ENCODE results near the gene LRRC52. TPM values are rescaled to one million over a fixed set of nuclear protein-coding genes. Genes with fewer than 3 reads are reported as not detected.

The LRRC52 gene
- total and polyA plus RNA-seq, 2 of the 13 experiments (the other 11 are each of a cell fraction or from before 2014, with no cell fraction given) = not detected

DNA sequence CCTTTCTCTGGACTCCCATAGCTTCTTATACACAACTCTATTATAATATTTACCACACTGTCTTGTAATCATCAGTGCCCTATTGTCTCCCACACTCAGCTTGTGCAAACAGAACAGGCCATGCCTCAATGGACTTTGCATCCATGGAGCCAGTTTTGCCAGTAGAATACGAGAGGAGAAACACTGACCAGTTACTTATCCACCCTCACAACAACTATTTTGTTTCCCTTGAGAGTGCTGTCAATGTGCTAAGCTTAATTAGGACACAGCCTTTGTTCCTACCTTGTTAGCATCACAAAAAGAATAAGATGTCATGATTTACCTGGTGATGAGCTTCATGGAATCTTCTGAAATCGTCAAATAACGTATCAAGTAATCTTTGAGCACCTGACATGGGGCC is 18.1 kb upstream of the LRRC52 start (continued):
- TF ChIP-seq, protein P1, sequence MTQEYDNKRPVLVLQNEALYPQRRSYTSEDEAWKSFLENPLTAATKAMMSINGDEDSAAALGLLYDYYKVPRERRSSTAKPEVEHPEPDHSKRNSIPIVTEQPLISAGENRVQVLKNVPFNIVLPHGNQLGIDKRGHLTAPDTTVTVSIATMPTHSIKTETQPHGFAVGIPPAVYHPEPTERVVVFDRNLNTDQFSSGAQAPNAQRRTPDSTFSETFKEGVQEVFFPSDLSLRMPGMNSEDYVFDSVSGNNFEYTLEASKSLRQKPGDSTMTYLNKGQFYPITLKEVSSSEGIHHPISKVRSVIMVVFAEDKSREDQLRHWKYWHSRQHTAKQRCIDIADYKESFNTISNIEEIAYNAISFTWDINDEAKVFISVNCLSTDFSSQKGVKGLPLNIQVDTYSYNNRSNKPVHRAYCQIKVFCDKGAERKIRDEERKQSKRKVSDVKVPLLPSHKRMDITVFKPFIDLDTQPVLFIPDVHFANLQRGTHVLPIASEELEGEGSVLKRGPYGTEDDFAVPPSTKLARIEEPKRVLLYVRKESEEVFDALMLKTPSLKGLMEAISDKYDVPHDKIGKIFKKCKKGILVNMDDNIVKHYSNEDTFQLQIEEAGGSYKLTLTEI (CRISPR knock-in tag; conservative IDR thresholded peaks at IDR 0.05) = no peak
- TF ChIP-seq, protein P2, sequence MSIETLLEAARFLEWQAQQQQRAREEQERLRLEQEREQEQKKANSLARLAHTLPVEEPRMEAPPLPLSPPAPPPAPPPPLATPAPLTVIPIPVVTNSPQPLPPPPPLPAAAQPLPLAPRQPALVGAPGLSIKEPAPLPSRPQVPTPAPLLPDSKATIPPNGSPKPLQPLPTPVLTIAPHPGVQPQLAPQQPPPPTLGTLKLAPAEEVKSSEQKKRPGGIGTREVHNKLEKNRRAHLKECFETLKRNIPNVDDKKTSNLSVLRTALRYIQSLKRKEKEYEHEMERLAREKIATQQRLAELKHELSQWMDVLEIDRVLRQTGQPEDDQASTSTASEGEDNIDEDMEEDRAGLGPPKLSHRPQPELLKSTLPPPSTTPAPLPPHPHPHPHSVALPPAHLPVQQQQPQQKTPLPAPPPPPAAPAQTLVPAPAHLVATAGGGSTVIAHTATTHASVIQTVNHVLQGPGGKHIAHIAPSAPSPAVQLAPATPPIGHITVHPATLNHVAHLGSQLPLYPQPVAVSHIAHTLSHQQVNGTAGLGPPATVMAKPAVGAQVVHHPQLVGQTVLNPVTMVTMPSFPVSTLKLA (IDR thresholded peaks at IDR 0.05) = no peak
- TF ChIP-seq ZNF614 (CRISPR knock-in tag; IDR thresholded peaks at IDR 0.05; ENCODE audit: borderline replicate concordance) (no peak), TAF15 (IDR thresholded peaks at IDR 0.05; ENCODE audit: low read depth, low read length, poor library complexity, severe bottlenecking) (no peak), ZNF709 (CRISPR knock-in tag; IDR thresholded peaks at IDR 0.05) (0 out of 2 replicates have a peak, but pooled peaks have one; percentile 39), ARNTL (CRISPR knock-in tag; IDR thresholded peaks at IDR 0.05) (no peak), MTA3 (CRISPR knock-in tag; IDR thresholded peaks at IDR 0.05) (no peak), ZNF816 (CRISPR knock-in tag; IDR thresholded peaks at IDR 0.05; ENCODE audit: borderline replicate concordance) (no peak), KIAA2018 (CRISPR knock-in tag; IDR thresholded peaks at IDR 0.05; ENCODE audit: borderline replicate concordance) (no peak), ZNF850 (CRISPR knock-in tag; conservative IDR thresholded peaks at IDR 0.05) (no peak), RARA (CRISPR knock-in tag; IDR thresholded peaks at IDR 0.05) (peak; percentile 49; the same call in 1 of the 2 replicates), RBM39 (IDR thresholded peaks at IDR 0.05; ENCODE audit: low read depth, low read length, poor library complexity, severe bottlenecking) (no peak), ZMYM3 (CRISPR knock-in tag; IDR thresholded peaks at IDR 0.05) (peak; percentile 25; the same call in 1 of the 2 replicates), ZNF549 (CRISPR knock-in tag; IDR thresholded peaks at IDR 0.05) (no peak), PCBP2 (optimal IDR thresholded peaks at IDR 0.05; ENCODE audit: low read depth, low read length, poor library complexity, severe bottlenecking) (no peak), ZNF792 (CRISPR knock-in tag; IDR thresholded peaks at IDR 0.05) (0 out of 2 replicates have a peak, but pooled peaks have one; percentile 21), ZZZ3 (CRISPR knock-in tag; IDR thresholded peaks at IDR 0.05; ENCODE audit: borderline replicate concordance) (no peak), PAX8 (CRISPR knock-in tag; IDR thresholded peaks at IDR 0.05; ENCODE audit: borderline replicate concordance) (no peak)
- TF ChIP-seq, protein P3, sequence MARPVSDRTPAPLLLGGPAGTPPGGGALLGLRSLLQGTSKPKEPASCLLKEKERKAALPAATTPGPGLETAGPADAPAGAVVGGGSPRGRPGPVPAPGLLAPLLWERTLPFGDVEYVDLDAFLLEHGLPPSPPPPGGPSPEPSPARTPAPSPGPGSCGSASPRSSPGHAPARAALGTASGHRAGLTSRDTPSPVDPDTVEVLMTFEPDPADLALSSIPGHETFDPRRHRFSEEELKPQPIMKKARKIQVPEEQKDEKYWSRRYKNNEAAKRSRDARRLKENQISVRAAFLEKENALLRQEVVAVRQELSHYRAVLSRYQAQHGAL (CRISPR knock-in tag; IDR thresholded peaks at IDR 0.05; ENCODE audit: not compliant biosample characterization) = no peak

All from HepG2 (cell line).